SK-N-DZ (cell line): ENCODE measurements around the gene DMGDH.

ENCODE experiments used
- DNase-seq: peaks from one replicate; pipeline ENCODE4 v3.0.0-alpha.2; 2015; ENCODE audit warnings: low spot score

Gene DMGDH

DNA sequence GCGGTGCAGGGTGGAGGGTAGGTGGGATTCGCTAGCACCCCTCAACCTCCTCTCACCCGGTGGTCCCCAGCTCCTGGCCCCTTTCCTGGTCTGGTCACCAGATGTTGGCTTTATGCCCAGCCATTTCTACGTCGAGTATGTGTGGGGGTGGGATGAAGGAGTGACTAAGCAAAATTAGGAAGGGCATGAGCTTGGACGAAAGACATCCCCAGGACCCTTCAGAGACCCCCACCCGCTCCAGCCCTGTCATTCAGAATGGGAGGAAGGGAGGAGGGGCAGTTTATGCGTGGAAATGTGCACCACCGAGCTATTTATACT, 835 bp upstream of the DMGDH start:
- no peak for DNase-seq

GRCh38 chr5:79062436-79062835, 7.0 kb downstream of the DMGDH start:
- no peak for DNase-seq

GRCh38 chr5:79059674-79060073, 9.8 kb downstream of the DMGDH start:
- no peak for DNase-seq

DNA sequence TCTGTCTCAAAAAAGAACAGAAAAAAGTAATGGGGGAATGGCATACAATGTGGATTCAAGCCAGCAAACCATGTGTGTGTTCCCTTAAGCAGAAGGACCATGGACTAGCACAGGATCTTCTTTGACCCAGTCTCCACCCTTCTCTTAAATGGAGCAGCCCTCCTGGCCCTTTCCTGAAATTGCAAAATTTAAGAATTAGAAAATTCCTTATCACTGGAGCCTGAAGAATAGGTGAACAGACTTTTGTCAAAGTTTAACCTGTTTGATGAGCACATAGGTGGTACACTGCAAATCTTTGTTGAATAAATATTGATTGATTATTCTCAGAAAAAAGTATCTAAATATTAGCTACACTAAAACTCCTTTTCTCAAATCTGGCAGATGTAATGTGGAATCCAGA, 12.6 kb downstream of the DMGDH start:
- DNase-seq: no peak

GRCh38 chr5:79055017-79055416, 14.5 kb downstream of the DMGDH start:
- no peak for DNase-seq

GRCh38 chr5:79053321-79053720, 16.2 kb downstream of the DMGDH start:
- no peak for DNase-seq

GRCh38 chr5:79050498-79050897, 19.0 kb downstream of the DMGDH start:
- no peak for DNase-seq

DNA sequence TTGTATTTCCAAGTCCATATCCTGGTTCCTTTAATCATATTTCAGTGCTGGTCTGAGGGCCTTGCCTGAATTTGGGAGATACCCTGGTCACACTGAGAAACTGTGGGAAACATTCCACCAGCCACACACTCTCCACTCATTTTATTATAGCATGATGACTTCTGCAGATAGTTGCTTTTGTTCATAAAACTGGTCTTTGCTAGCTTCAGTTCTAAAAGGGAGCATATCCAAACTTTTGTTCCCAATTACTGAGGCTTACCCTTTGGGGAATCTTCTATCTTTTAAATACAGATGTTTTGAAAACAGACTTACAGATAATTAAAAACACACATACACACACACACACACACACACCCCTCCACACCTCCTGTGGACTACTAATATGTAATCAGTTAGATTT, 21.0 kb downstream of the DMGDH start:
- DNase-seq: no peak

GRCh38 chr5:79047199-79047598, 22.3 kb downstream of the DMGDH start:
- DNase-seq: no peak

- DNase-seq: no peak
Observed at GRCh38 chr5:79042188-79042587, 27.3 kb downstream of the DMGDH start.

GRCh38 chr5:79036769-79037168, 32.7 kb downstream of the DMGDH start:
- no peak for DNase-seq

DNA sequence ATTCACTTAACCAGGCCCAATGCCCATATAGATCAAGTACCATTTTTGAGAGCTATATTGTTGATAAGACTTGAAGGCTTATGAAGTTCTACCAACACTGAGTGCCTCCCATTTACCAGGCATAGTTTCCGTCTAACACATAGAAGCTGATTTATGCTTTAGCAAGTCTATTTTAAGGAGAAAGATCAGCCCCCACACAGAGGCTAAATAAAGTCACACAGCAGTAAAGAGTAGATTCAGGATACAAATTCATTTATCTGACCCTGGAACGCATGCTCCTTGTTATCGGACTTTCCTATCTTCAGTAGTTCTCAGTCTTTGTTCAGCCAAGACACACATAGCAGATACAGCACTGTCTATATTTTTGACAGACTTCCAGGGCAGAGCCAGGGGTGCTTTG, 34.2 kb downstream of the DMGDH start:
- no peak for DNase-seq

DNA sequence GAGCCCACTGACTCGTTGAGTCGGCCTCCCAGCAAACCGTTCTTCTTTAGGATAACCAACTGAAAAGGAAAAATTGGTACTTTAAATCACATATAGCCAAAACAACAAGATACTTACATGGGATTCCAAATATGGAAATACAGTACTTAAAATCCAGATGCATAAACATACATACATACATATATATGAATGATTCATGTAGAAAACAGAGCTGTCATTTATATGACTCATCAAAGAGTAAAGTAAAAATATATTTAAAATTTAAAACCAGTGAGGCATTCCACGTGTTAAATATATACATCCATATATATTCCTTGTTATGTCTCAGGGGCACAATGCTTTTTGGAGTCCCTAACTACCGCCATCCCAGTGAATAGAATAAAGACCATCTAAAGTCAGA, 36.7 kb downstream of the DMGDH start:
- DNase-seq: no peak

DNA sequence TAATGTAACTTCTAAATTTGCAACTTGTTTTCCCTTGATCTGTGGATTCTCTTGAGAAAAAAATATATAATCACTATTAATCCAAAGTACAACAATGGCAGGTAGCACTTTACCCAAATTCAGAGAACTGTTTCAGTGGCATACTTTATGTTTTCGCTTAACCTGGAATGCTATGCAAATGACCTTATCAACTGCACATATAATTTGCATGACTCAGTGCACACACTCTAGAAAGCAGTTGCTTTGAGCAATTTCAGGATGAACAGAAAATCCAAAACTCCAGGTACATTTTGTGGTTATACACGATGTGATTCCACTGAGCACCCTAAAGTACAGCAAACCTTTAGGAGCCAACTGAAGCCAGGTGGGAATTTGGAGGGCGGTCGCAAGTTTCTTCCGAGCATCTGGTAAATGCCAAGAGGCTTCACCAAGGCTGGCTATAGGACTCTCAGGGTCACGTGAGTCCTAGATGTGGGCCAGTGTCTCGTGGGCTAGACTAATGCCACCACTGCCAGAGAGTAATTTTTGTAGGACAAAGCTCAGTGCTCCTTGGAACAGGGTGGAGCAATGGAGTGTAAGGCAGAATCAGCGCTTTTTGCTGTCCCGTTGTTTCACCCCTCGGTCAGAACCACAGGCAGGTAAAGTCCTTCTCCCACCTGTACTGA, 37.3 kb downstream of the DMGDH start:
- no peak for DNase-seq

DNA sequence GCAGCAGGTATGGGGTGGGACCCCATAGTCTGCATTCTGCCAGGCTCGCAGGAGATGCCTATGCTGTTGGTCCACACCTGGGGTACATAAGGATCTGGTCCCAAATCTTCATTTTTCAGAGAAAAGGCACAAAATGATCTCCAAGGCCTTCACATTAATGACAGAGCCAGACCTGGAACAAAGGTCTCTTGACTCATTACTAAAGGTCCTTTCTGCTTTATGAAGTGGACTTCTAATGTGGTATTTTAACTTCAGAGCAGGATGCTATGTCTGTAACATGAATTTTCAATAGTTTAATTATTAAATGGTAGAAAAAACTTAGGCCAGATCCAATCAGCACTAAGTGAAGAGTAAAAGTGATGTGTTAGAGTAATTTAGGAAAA, 38.0 kb downstream of the DMGDH start:
- DNase-seq: no peak

GRCh38 chr5:79030663-79031484, 38.6 kb downstream of the DMGDH start:
- DNase-seq: peak; percentile 86

GRCh38 chr5:79025054-79025472, 44.4 kb downstream of the DMGDH start:
- DNase-seq: peak; percentile 71

DNA sequence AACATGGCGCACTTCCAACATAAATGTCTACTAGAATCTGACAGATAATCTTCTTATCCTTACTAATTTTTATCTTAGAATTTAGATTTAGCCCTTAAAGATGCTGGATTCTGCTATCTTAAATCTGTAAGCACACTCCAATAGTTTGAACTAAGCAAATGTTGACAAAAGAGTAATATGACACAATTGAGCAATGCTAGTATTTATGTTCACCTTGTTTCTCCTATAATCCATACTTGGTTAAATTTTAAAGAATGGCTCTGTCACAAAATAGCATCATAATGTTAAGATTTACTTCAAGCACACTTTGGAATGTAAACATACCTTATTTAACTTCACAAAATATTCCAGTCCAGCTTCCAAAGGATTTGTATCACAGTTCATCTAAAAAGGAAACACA, 45.5 kb downstream of the DMGDH start:
- DNase-seq: no peak

DNA sequence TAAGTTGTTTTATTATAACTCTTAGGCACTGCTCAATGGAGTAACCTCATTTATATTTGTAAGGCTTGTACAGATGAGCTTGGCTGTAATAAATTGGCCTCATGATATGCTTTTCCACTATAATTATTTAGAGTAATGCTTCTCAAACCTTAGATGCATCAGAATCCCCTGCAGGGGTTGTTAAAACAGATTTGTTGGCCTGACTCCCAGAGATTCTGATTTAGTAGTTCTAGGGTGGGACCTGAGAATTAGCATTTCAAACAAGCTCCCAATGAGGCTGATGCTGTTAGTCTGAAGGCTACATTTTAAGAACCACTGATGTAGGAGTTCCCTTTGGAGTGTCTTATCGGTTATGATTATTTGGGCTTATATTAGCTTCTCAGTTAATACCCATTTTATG, 46.1 kb downstream of the DMGDH start:
- no peak for DNase-seq

DNA sequence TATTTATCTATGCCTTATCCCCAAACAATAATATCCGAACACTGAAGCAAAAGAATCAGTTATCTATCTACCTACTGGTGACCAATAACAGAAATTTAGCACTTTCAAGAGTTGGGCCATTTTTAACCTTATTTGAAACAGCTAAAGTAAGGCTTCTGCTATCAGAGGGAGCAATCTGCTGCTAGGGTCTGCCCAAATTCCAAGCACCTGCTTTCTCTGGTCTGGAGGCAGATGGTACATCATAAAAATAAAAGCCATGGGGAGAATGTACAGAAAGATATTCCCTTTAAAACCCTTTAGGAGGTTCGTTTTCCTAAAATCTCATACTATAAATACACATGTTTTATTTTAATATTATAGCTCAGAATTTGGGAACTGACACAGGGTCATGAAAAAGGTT, 46.7 kb downstream of the DMGDH start:
- DNase-seq: no peak

GRCh38 chr5:79021753-79022152, 47.7 kb downstream of the DMGDH start:
- DNase-seq: peak; percentile 45

GRCh38 chr5:79020861-79021561, 48.5 kb downstream of the DMGDH start:
- DNase-seq: peak; percentile 73

DNA sequence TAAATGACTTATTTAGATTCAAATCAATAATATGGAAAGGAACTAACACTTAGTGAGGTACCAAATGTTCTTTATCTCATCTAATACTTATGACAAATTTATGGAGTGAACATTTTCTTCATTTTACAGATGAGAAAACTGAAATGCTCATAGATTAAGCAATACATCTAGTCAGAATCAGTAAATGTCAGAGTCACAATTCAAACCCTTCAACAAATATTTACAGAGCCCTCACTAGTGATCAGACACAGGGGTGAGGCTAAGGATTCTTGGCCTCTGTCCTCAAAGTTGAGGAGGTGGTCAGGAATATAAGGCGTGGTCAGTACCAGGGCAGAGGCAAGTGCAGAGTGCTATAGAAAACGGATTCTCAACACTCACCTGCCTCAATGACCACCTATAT, 54.8 kb downstream of the DMGDH start:
- DNase-seq: no peak
